ENCODE data around the gene LRRC4B. TPM values are rescaled to one million over a fixed set of nuclear protein-coding genes. Genes with fewer than 3 reads are reported as not detected.
"Not testable (repeated sequence)": the region's sequence is repeated elsewhere in the genome, so short reads cannot be mapped to it uniquely, and the experiment has no call there.

Gene LRRC4B
- total RNA-seq, 1 donor: not detected

DNA sequence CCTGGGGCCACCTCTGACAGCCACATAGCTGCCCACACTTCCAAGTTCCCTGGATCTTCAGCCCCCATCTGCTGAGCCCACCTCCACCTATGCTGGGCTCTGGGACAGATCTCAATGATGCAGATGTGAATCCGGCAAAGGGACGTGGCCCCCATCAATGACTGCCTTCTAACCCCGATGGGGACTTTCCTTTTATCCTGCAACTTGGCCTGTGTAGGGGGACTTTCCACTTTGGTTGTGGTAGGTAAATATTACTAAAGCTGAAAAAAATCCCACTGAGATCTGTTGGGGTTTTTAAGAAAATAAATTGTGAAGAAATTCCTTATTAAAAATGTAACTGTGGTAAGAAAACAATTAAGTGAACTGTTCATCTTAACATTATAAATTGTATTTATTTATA is 33.8 kb downstream of the LRRC4B start:
- no peak overlapping the region for H3K4me3 ChIP-seq (ENCODE audit: low read depth, low read length)
- TF ChIP-seq, protein P1, sequence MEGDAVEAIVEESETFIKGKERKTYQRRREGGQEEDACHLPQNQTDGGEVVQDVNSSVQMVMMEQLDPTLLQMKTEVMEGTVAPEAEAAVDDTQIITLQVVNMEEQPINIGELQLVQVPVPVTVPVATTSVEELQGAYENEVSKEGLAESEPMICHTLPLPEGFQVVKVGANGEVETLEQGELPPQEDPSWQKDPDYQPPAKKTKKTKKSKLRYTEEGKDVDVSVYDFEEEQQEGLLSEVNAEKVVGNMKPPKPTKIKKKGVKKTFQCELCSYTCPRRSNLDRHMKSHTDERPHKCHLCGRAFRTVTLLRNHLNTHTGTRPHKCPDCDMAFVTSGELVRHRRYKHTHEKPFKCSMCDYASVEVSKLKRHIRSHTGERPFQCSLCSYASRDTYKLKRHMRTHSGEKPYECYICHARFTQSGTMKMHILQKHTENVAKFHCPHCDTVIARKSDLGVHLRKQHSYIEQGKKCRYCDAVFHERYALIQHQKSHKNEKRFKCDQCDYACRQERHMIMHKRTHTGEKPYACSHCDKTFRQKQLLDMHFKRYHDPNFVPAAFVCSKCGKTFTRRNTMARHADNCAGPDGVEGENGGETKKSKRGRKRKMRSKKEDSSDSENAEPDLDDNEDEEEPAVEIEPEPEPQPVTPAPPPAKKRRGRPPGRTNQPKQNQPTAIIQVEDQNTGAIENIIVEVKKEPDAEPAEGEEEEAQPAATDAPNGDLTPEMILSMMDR (IDR thresholded peaks at IDR 0.05; ENCODE audit: insufficient read depth, low read depth, low read length): no peak
- no peak for DNase-seq (ENCODE audit: low read depth)

DNA sequence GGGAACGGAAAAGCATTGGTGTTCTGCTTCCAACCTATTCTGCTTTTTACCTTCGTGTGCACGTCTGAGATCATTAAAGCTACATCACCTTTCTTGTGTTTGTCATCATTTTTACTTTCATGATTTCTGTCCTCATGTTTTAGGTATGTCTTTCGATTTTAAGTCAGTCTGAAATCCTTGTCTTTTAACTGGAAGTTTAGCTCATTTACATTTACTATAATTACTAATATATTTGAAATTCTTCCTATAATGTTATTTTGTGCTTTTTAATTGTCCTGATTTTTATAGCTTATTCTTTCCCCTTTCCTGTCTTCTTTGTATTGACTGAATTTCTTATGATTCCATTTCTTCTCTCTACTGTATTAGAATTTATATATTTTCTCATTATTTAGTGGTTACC is 35.3 kb downstream of the LRRC4B start:
- no peak for DNase-seq (ENCODE audit: low read depth)
- no peak overlapping the region for H3K4me3 ChIP-seq (ENCODE audit: low read depth, low read length)
- TF ChIP-seq, protein P1 (IDR thresholded peaks at IDR 0.05; ENCODE audit: insufficient read depth, low read depth, low read length): no peak

DNA sequence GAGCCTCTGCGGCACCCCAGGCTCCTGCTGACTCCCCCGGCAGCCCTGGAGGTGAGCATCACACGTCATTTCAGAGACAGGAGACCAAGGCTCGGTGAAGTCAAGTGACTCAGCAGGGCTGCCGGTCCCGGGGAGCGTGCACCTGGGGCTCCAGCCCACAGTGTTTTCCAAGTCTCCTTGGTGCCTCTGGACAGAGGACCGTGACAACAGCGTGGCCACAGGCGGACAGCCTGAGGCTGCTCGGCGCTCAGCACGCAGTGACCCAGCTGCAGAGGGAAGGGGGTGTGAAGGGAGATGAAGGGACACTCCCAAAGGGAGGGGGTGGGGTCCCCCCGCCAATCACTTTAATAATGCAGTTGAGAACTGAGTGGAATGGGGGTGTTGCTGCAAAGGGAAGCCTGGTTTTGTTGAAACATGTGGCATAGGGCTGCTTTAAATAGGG is 37.0 kb downstream of the LRRC4B start:
- TF ChIP-seq, protein P1 (IDR thresholded peaks at IDR 0.05; ENCODE audit: insufficient read depth, low read depth, low read length): no peak
- no peak overlapping the region for H3K4me3 ChIP-seq (ENCODE audit: low read depth, low read length)
- DNase-seq (ENCODE audit: low read depth): no peak

DNA sequence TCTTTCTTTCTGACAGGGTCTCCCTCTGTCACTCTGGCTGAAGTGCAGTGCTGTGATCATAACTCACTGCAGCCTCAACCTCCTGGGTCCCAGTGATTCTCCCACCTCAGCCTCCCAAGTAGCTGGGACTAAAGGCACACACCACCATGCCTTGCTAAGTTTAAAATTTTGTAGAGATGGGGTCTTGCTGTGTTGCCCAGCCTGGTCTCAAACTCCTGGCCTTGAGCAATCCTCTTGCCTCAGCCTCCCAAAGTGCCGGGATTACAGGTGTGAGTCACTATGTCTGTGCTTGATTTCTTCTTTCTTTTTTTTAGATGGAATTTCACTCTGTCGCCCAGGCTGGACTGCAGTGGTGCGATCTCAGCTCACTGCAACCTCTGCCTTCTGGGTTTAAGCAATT is 40.2 kb downstream of the LRRC4B start:
- not testable (repeated sequence) for H3K4me3 ChIP-seq (ENCODE audit: low read depth, low read length); DNase-seq (ENCODE audit: low read depth)

DNA sequence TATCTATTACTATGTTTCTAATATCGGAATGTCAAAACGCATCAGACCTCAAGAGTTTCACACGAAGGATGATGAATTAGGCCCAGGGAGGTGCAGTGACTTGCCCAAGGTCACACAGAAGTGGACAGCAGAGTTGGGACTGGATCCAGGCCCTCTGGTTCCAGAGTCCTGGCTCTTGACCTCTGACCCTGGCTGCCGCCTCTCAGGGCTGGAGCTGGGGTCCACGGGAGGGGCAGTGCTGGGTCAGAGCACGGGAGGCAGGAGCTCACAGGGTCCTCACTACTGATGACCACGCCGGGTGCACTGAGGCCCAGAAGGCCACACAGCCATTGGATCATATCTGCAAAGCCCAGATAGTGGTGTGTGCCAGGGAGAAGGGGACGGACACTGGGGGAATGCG is 45.4 kb downstream of the LRRC4B start:
- no peak overlapping the region for H3K4me3 ChIP-seq (ENCODE audit: low read depth, low read length)
- TF ChIP-seq, protein P1 (IDR thresholded peaks at IDR 0.05; ENCODE audit: insufficient read depth, low read depth, low read length): no peak
- no peak for DNase-seq (ENCODE audit: low read depth)

DNA sequence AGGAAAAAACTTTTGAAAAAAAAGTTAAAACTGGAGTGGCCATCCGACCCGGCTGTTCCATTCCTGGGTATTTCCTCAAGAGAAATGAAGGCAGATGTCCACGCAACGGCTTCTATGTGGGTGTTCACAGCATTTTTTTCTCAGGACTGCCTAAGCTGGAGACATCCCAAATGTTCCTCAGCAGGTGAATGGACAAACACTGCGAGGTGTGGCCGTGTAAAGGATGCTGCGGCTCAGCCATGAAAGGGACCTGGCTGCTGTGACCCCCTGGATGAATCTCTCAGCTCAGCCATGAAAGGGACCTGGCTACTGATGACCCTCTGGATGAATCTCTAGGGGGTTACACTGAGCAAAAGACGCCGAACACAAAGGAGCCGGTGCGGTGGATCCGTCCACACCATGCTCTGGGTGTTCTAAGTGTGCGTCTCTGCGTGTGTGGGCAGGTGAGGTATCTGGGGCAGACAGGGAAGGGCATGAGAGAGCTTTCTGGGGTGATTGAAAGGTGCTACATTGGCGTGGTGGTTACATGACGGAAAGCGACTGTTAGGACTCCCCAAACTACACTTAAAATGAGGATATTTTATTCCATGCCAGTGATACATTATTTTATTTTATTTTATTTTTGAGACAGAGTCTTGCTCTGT is 47.3 kb downstream of the LRRC4B start:
- no peak overlapping the region for H3K4me3 ChIP-seq (ENCODE audit: low read depth, low read length)
- TF ChIP-seq, protein P1 (IDR thresholded peaks at IDR 0.05; ENCODE audit: insufficient read depth, low read depth, low read length): no peak
- no peak for DNase-seq (ENCODE audit: low read depth)

DNA sequence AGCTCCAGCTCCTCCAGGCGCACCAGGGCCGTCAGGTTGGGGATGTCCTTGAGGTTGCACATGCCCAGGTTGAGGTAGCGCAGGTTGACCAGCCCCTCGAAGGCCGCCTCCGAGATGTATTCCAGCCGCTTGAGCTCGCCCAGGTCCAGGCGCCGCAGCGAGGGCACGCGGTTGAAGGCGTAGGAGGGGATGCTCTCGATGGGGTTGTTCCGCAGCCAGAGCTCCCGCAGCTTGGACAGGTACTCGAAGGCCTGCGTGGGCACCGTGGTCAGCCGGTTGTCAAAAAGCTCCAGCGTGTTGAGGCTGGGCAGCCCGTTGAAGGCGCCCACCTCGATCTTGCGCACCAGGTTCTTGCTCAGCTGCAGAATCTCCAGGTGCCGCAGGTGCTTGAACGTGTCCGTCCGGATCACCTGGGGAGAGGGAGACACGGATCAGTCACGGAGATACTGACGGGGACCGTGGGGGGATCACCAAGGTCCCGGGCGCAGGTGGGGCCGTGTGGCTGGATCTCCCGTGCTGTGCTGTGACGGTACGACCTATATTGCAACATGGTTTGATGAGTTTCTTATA is 49.1 kb downstream of the LRRC4B start:
- H3K4me3 ChIP-seq (ENCODE audit: low read depth, low read length): no peak overlapping the region
- DNase-seq (ENCODE audit: low read depth): no peak
- TF ChIP-seq, protein P1 (IDR thresholded peaks at IDR 0.05; ENCODE audit: insufficient read depth, low read depth, low read length): no peak

All from fibroblast of villous mesenchyme (primary cell).